CD4-positive, alpha-beta T cell treated with Interleukin-12 subunit alpha and Interleukin-12 subunit beta, for 1 hour (primary cell): ENCODE measurements around the gene WEE1.

ENCODE experiments used
- DNase-seq: peaks from one replicate; pipeline ENCODE4 v3.0.0-alpha.2; 2020

WEE1 gene

GRCh38 chr11:9567401-9567800 is 6.1 kb upstream of the WEE1 start:
- DNase-seq, result no peak

- DNase-seq, result no peak
Observed at GRCh38 chr11:9568161-9568853, 5.2 kb upstream of the WEE1 start.

- DNase-seq, result peak; percentile 50
Observed at GRCh38 chr11:9568854-9569587, 4.4 kb upstream of the WEE1 start.

- no peak for DNase-seq
Observed at GRCh38 chr11:9569588-9570164, 3.8 kb upstream of the WEE1 start.

- no peak for DNase-seq
Observed at GRCh38 chr11:9570313-9571025, 3.0 kb upstream of the WEE1 start.

- DNase-seq, result no peak
Observed at GRCh38 chr11:9571071-9571762, 2.3 kb upstream of the WEE1 start.

GRCh38 chr11:9571763-9572115 is 1.7 kb upstream of the WEE1 start:
- DNase-seq, result no peak

- DNase-seq, result peak; percentile 10
Observed at GRCh38 chr11:9573775-9574621, 528 bp downstream of the WEE1 start.

- DNase-seq, result peak; percentile 30
Observed at GRCh38 chr11:9574622-9575259, 1.3 kb downstream of the WEE1 start.

GRCh38 chr11:9575260-9576240 is 2.1 kb downstream of the WEE1 start:
- DNase-seq, result peak; percentile 26

GRCh38 chr11:9576701-9577381 is 3.4 kb downstream of the WEE1 start:
- no peak for DNase-seq

GRCh38 chr11:9577556-9577955 is 4.1 kb downstream of the WEE1 start:
- DNase-seq, result peak; percentile 44

GRCh38 chr11:9580894-9581293 is 7.4 kb downstream of the WEE1 start:
- DNase-seq, result no peak

GRCh38 chr11:9581556-9582161 is 8.2 kb downstream of the WEE1 start:
- no peak for DNase-seq

- no peak for DNase-seq
Observed at GRCh38 chr11:9590717-9591116, 17.2 kb downstream of the WEE1 start.

- no peak for DNase-seq
Observed at GRCh38 chr11:9594267-9595046, 21.0 kb downstream of the WEE1 start.

- no peak for DNase-seq
Observed at GRCh38 chr11:9596926-9597464, 23.5 kb downstream of the WEE1 start.

- DNase-seq, result no peak
Observed at GRCh38 chr11:9600166-9600565, 26.7 kb downstream of the WEE1 start.
